Testis (tissue), 2 donors: ENCODE data around the gene CDC123.

Experiments
- POLR2A ChIP-seq: fragments of 450-650 bp; IDR thresholded peaks from one replicate; pipeline ENCODE4 v1.6.1; 2017; ENCODE audit warnings: antibody characterized with exemption, mild to moderate bottlenecking, moderate library complexity
- TF ChIP-seq, protein P1 (sequence below), 3 experiments: fragments of 450-650 bp in 2 of 3; fragments of 200-600 bp in 1 of 3; sonication (generic) in 1 of 3; IDR thresholded peaks; one replicate each; pipeline ENCODE4 v1.5.1; 2016 to 2019; ENCODE audit warnings: antibody characterized with exemption in 3 of 3, mild to moderate bottlenecking in 2 of 3, moderate library complexity in 1 of 3

DNA sequence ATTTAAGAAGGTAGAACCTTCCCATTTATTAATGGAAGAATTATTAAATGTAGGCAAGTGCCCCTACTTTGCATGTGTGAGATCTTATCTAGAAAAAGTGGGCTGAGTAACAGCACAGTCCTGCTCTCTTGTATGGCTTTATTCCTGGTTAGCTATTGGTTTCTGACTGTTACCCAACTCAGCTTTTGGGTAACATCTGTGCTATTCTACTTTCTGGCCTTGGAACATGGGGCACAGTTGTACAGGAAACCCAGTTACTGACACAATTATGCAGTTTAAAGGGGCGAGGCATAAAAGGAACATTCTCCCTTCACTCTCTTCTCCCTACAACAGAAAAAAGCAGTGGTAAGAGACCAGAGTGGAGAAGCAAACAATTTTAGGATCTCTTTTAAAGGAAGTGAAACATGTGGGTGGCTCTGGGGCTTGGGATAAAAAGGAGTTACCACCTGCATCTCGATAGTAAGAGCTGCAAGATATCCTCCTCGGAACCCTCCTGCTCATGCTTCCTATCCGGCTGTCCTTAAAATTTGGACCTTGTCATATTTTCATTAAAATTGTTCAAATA lies 16.3 kb upstream of the CDC123 start:
- TF ChIP-seq, protein P1, sequence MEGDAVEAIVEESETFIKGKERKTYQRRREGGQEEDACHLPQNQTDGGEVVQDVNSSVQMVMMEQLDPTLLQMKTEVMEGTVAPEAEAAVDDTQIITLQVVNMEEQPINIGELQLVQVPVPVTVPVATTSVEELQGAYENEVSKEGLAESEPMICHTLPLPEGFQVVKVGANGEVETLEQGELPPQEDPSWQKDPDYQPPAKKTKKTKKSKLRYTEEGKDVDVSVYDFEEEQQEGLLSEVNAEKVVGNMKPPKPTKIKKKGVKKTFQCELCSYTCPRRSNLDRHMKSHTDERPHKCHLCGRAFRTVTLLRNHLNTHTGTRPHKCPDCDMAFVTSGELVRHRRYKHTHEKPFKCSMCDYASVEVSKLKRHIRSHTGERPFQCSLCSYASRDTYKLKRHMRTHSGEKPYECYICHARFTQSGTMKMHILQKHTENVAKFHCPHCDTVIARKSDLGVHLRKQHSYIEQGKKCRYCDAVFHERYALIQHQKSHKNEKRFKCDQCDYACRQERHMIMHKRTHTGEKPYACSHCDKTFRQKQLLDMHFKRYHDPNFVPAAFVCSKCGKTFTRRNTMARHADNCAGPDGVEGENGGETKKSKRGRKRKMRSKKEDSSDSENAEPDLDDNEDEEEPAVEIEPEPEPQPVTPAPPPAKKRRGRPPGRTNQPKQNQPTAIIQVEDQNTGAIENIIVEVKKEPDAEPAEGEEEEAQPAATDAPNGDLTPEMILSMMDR (IDR thresholded peaks at IDR 0.05): no peak
- TF ChIP-seq POLR2A: no peak
